Activated CD8-positive, alpha-beta memory T cell treated with anti-CD3 and anti-CD28 coated beads for 1 hour (primary cell): ENCODE results near the gene AATK.
A peak's percentile ranks its signal among the peaks of the same experiment; 100 is the strongest.
"Not testable (repeated sequence)": the region's sequence is repeated elsewhere in the genome, so short reads cannot be mapped to it uniquely, and the experiment has no call there.

ENCODE experiments used
- DNase-seq, 2 donors: peaks; one replicate each; pipeline ENCODE4 v3.0.0-alpha.2; 2020; ENCODE audit warnings: low read depth in 1 of 2; ENCODE audit errors: extremely low read depth in 1 of 2

The AATK gene

GRCh38 chr17:81094509-81095382 is 71.3 kb downstream of the AATK start:
- peak; percentile 73 to 96 for DNase-seq

- no peak for DNase-seq
Measured at GRCh38 chr17:81093619-81094508, 72.2 kb downstream of the AATK start.

- no peak for DNase-seq
Measured at GRCh38 chr17:81092518-81093095, 73.4 kb downstream of the AATK start.

- no peak for DNase-seq
Measured at GRCh38 chr17:81091774-81092517, 74.1 kb downstream of the AATK start.

- DNase-seq: no peak
Measured at GRCh38 chr17:81091154-81091553, 74.9 kb downstream of the AATK start.

GRCh38 chr17:81090361-81091136 is 75.5 kb downstream of the AATK start:
- DNase-seq: no peak

GRCh38 chr17:81086789-81087551 is 79.1 kb downstream of the AATK start:
- DNase-seq: no peak

GRCh38 chr17:81085420-81085911 is 80.6 kb downstream of the AATK start:
- no peak for DNase-seq

- DNase-seq: no peak
Measured at GRCh38 chr17:81084680-81085419, 81.2 kb downstream of the AATK start.

- DNase-seq: no peak
Measured at GRCh38 chr17:81083125-81083765, 82.8 kb downstream of the AATK start.

GRCh38 chr17:81082177-81083073 is 83.6 kb downstream of the AATK start:
- no peak for DNase-seq

- no peak for DNase-seq
Measured at GRCh38 chr17:81081222-81082176, 84.5 kb downstream of the AATK start.

GRCh38 chr17:81080019-81080418 is 86.0 kb downstream of the AATK start:
- no peak for DNase-seq

GRCh38 chr17:81078026-81078913 is 87.8 kb downstream of the AATK start:
- DNase-seq: not testable (repeated sequence)
